Left cardiac atrium (tissue), 4 donors: ENCODE measurements around the gene RXRA. TPM values are rescaled to one million over a fixed set of nuclear protein-coding genes. Genes with fewer than 3 reads are reported as not detected.
"Not testable (repeated sequence)": the region's sequence is repeated elsewhere in the genome, so short reads cannot be mapped to it uniquely, and the experiment has no call there.

Experiments used
- ATAC-seq, 2 donors: fragments of 200-7000 bp; cut with Tn5 transposase; one replicate each; pipeline ENCODE4 v1.9.1; 2020; ENCODE audit warnings: mild to moderate bottlenecking in 2 of 2, moderate library complexity in 2 of 2
- DNase-seq: peaks from one replicate; pipeline ENCODE4 v3.0.0-alpha.2; 2020
- intact Hi-C, 2 donors: fragments of 100-400 bp; cut with DNase I; formaldehyde crosslinking; loops; one replicate each; pipeline versions ENCODE4 v1.14.1 to v1.15.1; 2022 to 2023
- total RNA-seq, 2 donors: library from RNA; stranded (reverse); fragmentation: NEBNext Ultra II Directional; extraction: Animal tissue kit (Norgen Biotek cat#: 25700); gene quantifications; one replicate each; pipeline ENCODE4 v1.2.1, GENCODE V29; 2021
- donor health status: DM: no; HTN: yes; CAD: no.
- donor health status: DM: no; HTN: yes; CAD: no; lungs with severe emphysema.
- donor health status: DM: yes; HTN: yes; CAD: no.
- donor health status: Dilated cardiomyopathy.

The RXRA gene
- total RNA-seq, 2 donors from 2014 or later = 41.6 to 67.7 TPM

DNA sequence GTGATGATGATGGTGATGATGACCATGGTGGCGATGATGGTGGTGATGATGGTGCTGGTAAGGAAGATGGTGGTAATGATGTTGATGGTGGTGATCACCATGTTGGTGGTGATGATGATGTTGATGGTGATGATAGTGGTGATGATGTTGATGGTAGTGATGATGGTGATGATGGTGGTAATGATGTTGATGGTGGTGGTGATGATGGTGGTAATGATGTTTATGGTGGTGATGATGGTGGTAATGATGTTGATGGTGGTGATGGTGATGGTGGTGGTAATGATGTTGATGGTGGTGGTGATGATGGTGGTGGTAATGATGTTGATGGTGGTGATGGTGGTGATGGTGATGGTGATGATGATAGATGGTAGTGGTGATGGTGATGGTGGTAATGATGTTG, 20.7 kb upstream of the RXRA start:
- intact Hi-C loops = loop anchor here in 1 of 2 donors (5.0 kb wide), 1 partner anchor 48 kb away; no protein-coding TSS in a partner anchor
- no peak for ATAC-seq
- no peak for DNase-seq

DNA sequence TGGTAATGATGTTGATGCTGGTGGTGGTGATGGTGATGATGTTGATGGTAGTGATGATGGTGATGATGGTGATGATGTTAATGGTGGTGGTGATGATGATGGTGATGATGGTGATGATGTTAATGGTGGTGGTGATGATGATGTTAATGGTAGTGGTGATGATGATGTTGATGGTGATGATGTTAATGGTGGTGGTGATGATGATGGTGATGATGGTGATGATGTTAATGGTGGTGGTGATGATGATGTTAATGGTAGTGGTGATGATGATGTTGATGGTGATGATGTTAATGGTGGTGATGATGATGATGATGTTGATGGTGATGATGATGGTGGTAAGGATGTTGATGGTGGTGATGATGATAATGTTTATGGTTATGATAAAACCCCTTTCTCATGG, 20.2 kb upstream of the RXRA start:
- not testable (repeated sequence) for DNase-seq, ATAC-seq
- intact Hi-C loops = loop anchor here in 1 of 2 donors (5.0 kb wide), 1 partner anchor 49 kb away; no protein-coding TSS in a partner anchor

GRCh38 chr9:134306636-134307600, 19.3 kb upstream of the RXRA start:
- peak in 1 of 2 donors; percentile 68 for ATAC-seq
- intact Hi-C loops = loop anchor here in 1 of 2 donors (5.0 kb wide), 1 partner anchor 50 kb away; no protein-coding TSS in a partner anchor
- peak; percentile 10 for DNase-seq

GRCh38 chr9:134307674-134308638, 18.3 kb upstream of the RXRA start:
- no peak for ATAC-seq
- peak; percentile 6 for DNase-seq
- intact Hi-C loops = loop anchor here in 1 of 2 donors (5.0 kb wide), 1 partner anchor 51 kb away; no protein-coding TSS in a partner anchor

GRCh38 chr9:134308639-134309220, 17.5 kb upstream of the RXRA start:
- ATAC-seq = not testable (repeated sequence)
- intact Hi-C loops = loop anchor here in 1 of 2 donors (5.0 kb wide), 1 partner anchor 51 kb away; no protein-coding TSS in a partner anchor
- DNase-seq = peak; percentile 4

GRCh38 chr9:134313470-134313869, 12.8 kb upstream of the RXRA start:
- intact Hi-C loops = no loop called here
- ATAC-seq (no peak), DNase-seq (no peak)

- peak; percentile 16 for DNase-seq
- intact Hi-C loops = no loop called here
- ATAC-seq = no peak
These were observed 12.0 kb upstream of the RXRA start for GRCh38 chr9:134314039-134314949.

DNA sequence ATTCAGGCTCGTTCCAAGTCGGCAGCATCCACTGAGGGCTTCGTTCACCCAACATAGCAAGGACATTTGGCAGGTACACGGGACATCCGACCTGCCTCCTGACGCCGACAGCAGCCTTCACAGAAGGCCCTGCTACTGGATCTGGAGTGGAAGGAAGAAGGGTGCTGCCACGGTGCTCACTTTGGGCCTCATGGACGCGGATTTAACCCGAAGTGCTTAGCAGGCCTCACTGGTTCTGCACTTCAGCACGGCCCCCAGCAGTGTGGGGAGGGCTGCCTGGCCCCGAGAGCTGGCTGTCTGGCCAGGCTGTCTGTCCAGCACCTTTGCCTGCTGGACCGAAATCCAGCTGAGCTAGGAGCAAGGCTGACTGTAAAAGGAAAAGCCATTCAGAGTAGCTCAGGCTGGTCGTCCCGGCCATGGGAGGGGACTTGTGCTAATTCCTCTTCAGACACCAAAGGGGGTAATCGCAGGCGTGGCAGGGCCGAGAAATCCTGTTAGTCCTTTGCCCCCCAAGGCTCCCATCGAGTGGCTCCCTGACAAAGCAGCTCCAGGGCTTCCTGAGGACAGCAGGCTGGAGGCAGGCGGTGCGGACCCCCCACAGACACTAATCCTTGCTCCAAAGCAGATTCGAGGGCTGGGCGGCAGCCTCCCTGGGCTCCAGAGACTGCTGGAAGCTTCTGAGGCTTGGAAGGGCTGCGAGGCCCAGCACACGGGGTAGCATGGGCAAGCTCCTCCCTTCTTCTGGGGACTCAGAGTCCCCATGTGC, 11.1 kb upstream of the RXRA start:
- DNase-seq (peak; percentile 18), ATAC-seq (no peak)
- intact Hi-C loops = no loop called here

DNA sequence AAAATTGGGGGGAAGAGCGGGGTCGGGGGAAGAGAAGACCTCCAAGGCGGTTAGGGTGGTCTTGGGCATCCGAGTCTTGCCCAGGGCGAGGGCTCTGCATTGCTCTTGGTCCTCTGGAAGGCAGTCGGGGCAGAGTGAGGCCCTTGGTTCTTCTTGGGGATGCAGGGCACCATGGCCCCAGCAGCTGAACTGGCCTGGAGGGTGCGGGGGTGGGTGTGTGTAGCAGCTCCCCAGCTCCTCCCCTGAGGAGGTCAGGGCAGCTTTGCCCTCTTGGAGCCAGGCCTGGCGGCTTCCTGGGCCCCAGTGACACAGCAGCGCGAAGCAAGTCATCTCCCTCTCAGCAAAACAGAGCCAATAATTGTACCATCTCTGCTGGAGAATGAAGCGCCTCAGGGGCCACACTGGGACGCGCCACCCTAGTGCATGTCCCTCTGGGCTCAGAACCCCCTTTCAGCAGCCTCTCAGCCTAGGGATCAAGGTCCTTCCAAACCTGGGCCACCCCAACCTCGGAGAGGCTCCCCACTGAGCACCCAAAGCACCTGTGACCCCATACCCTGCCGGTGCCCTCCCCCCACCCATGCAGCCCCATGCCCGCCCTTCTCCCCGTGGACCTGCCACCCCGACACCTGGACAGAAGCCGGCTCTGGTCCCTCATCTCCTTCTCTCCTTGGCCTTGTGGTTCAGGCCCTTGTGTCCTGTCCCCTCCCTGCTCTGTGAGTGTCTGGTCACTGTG, 10.4 kb upstream of the RXRA start:
- ATAC-seq (peak in 1 of 2 donors; percentile 21), DNase-seq (peak; percentile 14)
- intact Hi-C loops = no loop called here

- intact Hi-C loops = no loop called here
- ATAC-seq (peak; percentile 63 to 82), DNase-seq (peak; percentile 68)
These were observed 9.7 kb upstream of the RXRA start for GRCh38 chr9:134316449-134317160.

DNA sequence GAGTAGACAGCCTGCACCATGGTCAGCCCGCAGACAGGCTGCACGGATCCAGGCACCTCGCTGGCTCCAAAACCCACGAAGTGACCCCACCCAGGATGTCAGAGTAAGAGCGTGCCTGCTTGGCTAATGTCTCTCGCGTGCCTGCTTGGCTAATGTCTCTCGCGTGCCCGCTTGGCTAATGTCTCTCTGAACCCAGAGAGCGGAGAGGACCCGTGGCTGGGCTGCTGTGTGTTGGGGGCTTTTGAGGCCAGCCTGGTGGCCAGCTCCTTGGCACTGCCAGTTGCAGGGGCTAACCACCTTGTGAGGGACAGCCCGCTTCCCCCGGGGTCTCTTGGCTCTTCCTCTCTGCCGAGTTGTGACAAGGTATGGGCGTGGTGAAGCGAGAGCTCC, 8.9 kb upstream of the RXRA start:
- DNase-seq (peak; percentile 15), ATAC-seq (no peak)
- intact Hi-C loops = no loop called here

GRCh38 chr9:134317790-134318414, 8.4 kb upstream of the RXRA start:
- intact Hi-C loops = no loop called here
- DNase-seq = peak; percentile 10
- no peak for ATAC-seq

GRCh38 chr9:134318481-134318891, 7.8 kb upstream of the RXRA start:
- ATAC-seq (no peak), DNase-seq (peak; percentile 24)
- intact Hi-C loops = no loop called here

DNA sequence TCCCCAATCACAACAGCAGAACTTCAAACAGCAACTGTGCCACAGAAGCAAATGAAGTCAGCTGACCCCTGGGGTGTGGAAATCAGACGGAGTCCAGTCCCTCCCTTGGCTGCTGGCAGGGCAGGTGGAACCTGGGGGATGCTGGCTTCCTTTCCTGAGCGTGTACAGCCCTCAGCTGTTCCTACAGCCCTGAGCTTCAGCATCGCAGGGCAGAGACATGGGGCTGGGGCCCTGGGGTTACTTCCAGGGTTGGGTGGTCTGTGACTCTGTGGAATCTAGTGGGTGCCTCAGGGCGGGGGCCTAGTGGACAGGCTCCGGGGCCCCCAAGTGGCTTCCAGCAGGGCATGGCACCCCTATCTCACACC, 7.3 kb upstream of the RXRA start:
- DNase-seq (peak; percentile 16), ATAC-seq (no peak)
- intact Hi-C loops = no loop called here
